GM18505 (cell line): ENCODE data around the gene GSK3B.

Experiments used
- ATAC-seq: cut with Tn5 transposase; IDR thresholded peaks from one replicate; pipeline ENCODE4 v1.9.1; 2021; ENCODE audit not compliant: unreplicated experiment
- POLR2A ChIP-seq: IDR thresholded peaks from 4 replicates; pipeline ENCODE4 v1.6.1; 2011; ENCODE audit warnings: borderline replicate concordance; ENCODE audit not compliant: insufficient read depth, insufficient read length; ENCODE audit errors: extremely low read depth

Gene GSK3B

GRCh38 chr3:119792270-119792669 is 302.0 kb downstream of the GSK3B start:
- TF ChIP-seq POLR2A, result no peak
- ATAC-seq, result no peak

GRCh38 chr3:119790369-119790768 is 303.9 kb downstream of the GSK3B start:
- ATAC-seq, result no peak
- TF ChIP-seq POLR2A, result no peak

GRCh38 chr3:119786409-119786808 is 307.8 kb downstream of the GSK3B start:
- no peak for TF ChIP-seq POLR2A
- no peak for ATAC-seq

GRCh38 chr3:119783883-119784282 is 310.4 kb downstream of the GSK3B start:
- no peak for ATAC-seq
- TF ChIP-seq POLR2A, result no peak

GRCh38 chr3:119783255-119783654 is 311.0 kb downstream of the GSK3B start:
- no peak for ATAC-seq
- TF ChIP-seq POLR2A, result no peak

GRCh38 chr3:119782460-119782859 is 311.8 kb downstream of the GSK3B start:
- no peak for TF ChIP-seq POLR2A
- no peak for ATAC-seq

GRCh38 chr3:119781330-119782198 is 312.7 kb downstream of the GSK3B start, which contains the start of gene NR1I2:
TSS of gene NR1I2 (plus strand) at chr3:119782101.
- no peak for TF ChIP-seq POLR2A
- ATAC-seq, result no peak

- no peak for TF ChIP-seq POLR2A
- ATAC-seq, result peak; percentile 63
Measured at GRCh38 chr3:119779731-119780383, 314.4 kb downstream of the GSK3B start.

- no peak for ATAC-seq
- TF ChIP-seq POLR2A, result no peak
Measured at GRCh38 chr3:119778811-119779210, 315.4 kb downstream of the GSK3B start.

GRCh38 chr3:119778176-119778575 is 316.1 kb downstream of the GSK3B start:
- TF ChIP-seq POLR2A, result no peak
- ATAC-seq, result no peak

GRCh38 chr3:119776304-119776703 is 317.9 kb downstream of the GSK3B start:
- no peak for ATAC-seq
- no peak for TF ChIP-seq POLR2A

GRCh38 chr3:119774444-119774843 is 319.8 kb downstream of the GSK3B start:
- peak; percentile 64 for ATAC-seq

More at GRCh38 chr3:119774444-119774843, 319.8 kb downstream of the GSK3B start:
- TF ChIP-seq POLR2A, result no peak
